HepG2 (cell line): ENCODE results near the gene SPRYD3. TPM values are rescaled to one million over a fixed set of nuclear protein-coding genes. Genes with fewer than 3 reads are reported as not detected.

ENCODE experiments used
- BCL3 ChIP-seq: sonication (generic); formaldehyde crosslinking; IDR thresholded peaks from 2 replicates; pipeline ENCODE4 v1.5.1; 2020; ENCODE audit warnings: mild to moderate bottlenecking, missing genetic modification reagents, moderate library complexity
- CTCF ChIP-seq: sonication (generic); formaldehyde crosslinking; IDR thresholded peaks from 2 replicates; pipeline ENCODE4 v1.5.0; 2020; ENCODE audit warnings: mild to moderate bottlenecking, missing genetic modification reagents, moderate library complexity
- ELF1 ChIP-seq: sonication (generic); formaldehyde crosslinking; IDR thresholded peaks from 2 replicates; pipeline ENCODE4 v1.4.0; 2020; ENCODE audit warnings: missing genetic modification reagents
- FOXK1 ChIP-seq: sonication (generic); formaldehyde crosslinking; IDR thresholded peaks from 2 replicates; pipeline ENCODE4 v1.4.0; 2020; ENCODE audit warnings: low read depth, missing genetic modification reagents, borderline replicate concordance
- GTF3A ChIP-seq: sonication (generic); formaldehyde crosslinking; conservative IDR thresholded peaks from 2 replicates; pipeline ENCODE4 v1.4.0; 2020; ENCODE audit warnings: mild to moderate bottlenecking, missing genetic modification reagents
- HMG20A ChIP-seq: IDR thresholded peaks from 2 replicates; pipeline ENCODE4 v1.6.1; 2016; ENCODE audit warnings: borderline replicate concordance
- HNF4A ChIP-seq: sonication (generic); formaldehyde crosslinking; IDR thresholded peaks from 2 replicates; pipeline ENCODE4 v1.4.0; 2020; ENCODE audit warnings: missing genetic modification reagents
- MXD4 ChIP-seq: IDR thresholded peaks from 2 replicates; pipeline ENCODE4 v1.6.1; 2016; ENCODE audit warnings: mild to moderate bottlenecking, missing biosample characterization, missing genetic modification reagents
- NFKBIZ ChIP-seq: IDR thresholded peaks from 2 replicates; pipeline ENCODE4 v1.6.1; 2018; ENCODE audit warnings: missing genetic modification reagents, missing compliant biosample characterization
- NR2F1 ChIP-seq, 2 experiments: fragments of 450-650 bp in 1 of 2; formaldehyde crosslinking in 1 of 2; IDR thresholded peaks; 2 replicates each; pipeline versions ENCODE4 v1.5.0 to v1.6.1; 2016 to 2020; ENCODE audit warnings: mild to moderate bottlenecking in 1 of 2, missing compliant biosample characterization in 1 of 2, missing genetic modification reagents in 1 of 2, moderate library complexity in 1 of 2
- NR2F6 ChIP-seq, 2 experiments: IDR thresholded peaks; 2 replicates each; pipeline ENCODE4 v1.6.1; 2016; ENCODE audit warnings: antibody characterized with exemption in 1 of 2, mild to moderate bottlenecking in 1 of 2
- ONECUT2 ChIP-seq: sonication (generic); formaldehyde crosslinking; IDR thresholded peaks from 2 replicates; pipeline ENCODE4 v1.4.0; 2020; ENCODE audit warnings: missing genetic modification reagents
- PREB ChIP-seq: sonication (generic); formaldehyde crosslinking; IDR thresholded peaks from 2 replicates; pipeline ENCODE4 v1.4.0; 2020; ENCODE audit warnings: missing genetic modification reagents
- RXRB ChIP-seq: IDR thresholded peaks from 2 replicates; pipeline ENCODE4 v1.6.1; 2016; ENCODE audit warnings: borderline replicate concordance, missing genetic modification reagents, missing compliant biosample characterization
- SP140L ChIP-seq: sonication (generic); formaldehyde crosslinking; IDR thresholded peaks from 2 replicates; pipeline ENCODE4 v1.4.0; 2020; ENCODE audit warnings: missing genetic modification reagents, borderline replicate concordance
- TBX2 ChIP-seq: sonication (generic); formaldehyde crosslinking; IDR thresholded peaks from 2 replicates; pipeline ENCODE4 v1.5.0; 2020; ENCODE audit warnings: missing genetic modification reagents, mild to moderate bottlenecking, borderline replicate concordance
- ZNF18 ChIP-seq: sonication (generic); formaldehyde crosslinking; IDR thresholded peaks from 2 replicates; pipeline ENCODE4 v1.8.0; 2022; ENCODE audit warnings: mild to moderate bottlenecking, missing genetic modification reagents; ENCODE audit not compliant: insufficient replicate concordance
- ZNF350 ChIP-seq: sonication (generic); formaldehyde crosslinking; IDR thresholded peaks from 2 replicates; pipeline ENCODE4 v1.4.0; 2020; ENCODE audit warnings: mild to moderate bottlenecking, low read depth, missing genetic modification reagents, borderline replicate concordance
- ZNF615 ChIP-seq: sonication (generic); formaldehyde crosslinking; IDR thresholded peaks from 2 replicates; pipeline ENCODE4 v1.5.0; 2020; ENCODE audit warnings: mild to moderate bottlenecking, missing genetic modification reagents, borderline replicate concordance
- ZNF619 ChIP-seq: sonication (generic); formaldehyde crosslinking; IDR thresholded peaks from 2 replicates; pipeline ENCODE4 v1.4.0; 2020; ENCODE audit warnings: mild to moderate bottlenecking, missing genetic modification reagents
- ZNF710 ChIP-seq: sonication (generic); formaldehyde crosslinking; IDR thresholded peaks from 2 replicates; pipeline ENCODE4 v1.5.0; 2020; ENCODE audit warnings: mild to moderate bottlenecking, missing genetic modification reagents, borderline replicate concordance
- ZNF749 ChIP-seq: sonication (generic); formaldehyde crosslinking; IDR thresholded peaks from 2 replicates; pipeline ENCODE4 v1.8.0; 2022; ENCODE audit warnings: mild to moderate bottlenecking, missing genetic modification reagents, moderate library complexity, borderline replicate concordance
- ZZZ3 ChIP-seq: sonication (generic); formaldehyde crosslinking; IDR thresholded peaks from 2 replicates; pipeline ENCODE4 v1.4.0; 2020; ENCODE audit warnings: missing genetic modification reagents, mild to moderate bottlenecking, borderline replicate concordance
- polyA plus RNA-seq, 8 experiments: library from polyadenylated mRNA; depleted of rRNA in 3 of 8; stranded (reverse) in 7 of 8; unstranded in 1 of 8; fragments of >200 nt; fragmentation: Illumina TruSeq in 4 of 8; extraction: Trizol in 4 of 8; gene quantifications; 2 replicates each; pipeline versions ENCODE4 v1.2.1 to v1.2.3, GENCODE V29; 2011 to 2016; ENCODE audit warnings: low read depth in 4 of 8, missing spikeins in 1 of 8, mixed read lengths in 1 of 8; ENCODE audit not compliant: insufficient read depth in 1 of 8
- total RNA-seq, 5 experiments: library from RNA; depleted of rRNA; stranded (reverse); fragments of >200 nt; fragmentation: Illumina TruSeq; extraction: Trizol; gene quantifications; 2 replicates each; pipeline ENCODE4 v1.2.3, GENCODE V29; 2016; ENCODE audit warnings: low read depth in 1 of 5

The SPRYD3 gene
- total and polyA plus RNA-seq, 2 of the 13 experiments (the other 11 are each of a cell fraction or from before 2014, with no cell fraction given) = 9.0 to 9.2 TPM

- TF ChIP-seq BCL3 (CRISPR knock-in tag) = 0 out of 2 replicates have a peak, but pooled peaks have one; percentile 7
- TF ChIP-seq ZNF350 (CRISPR knock-in tag) = no peak
- no peak for TF ChIP-seq ZNF619 (CRISPR knock-in tag)
- no peak for TF ChIP-seq SP140L (CRISPR knock-in tag)
- TF ChIP-seq NFKBIZ (CRISPR knock-in tag) = peak; percentile 36; the same call in 1 of the 2 replicates
- no peak for TF ChIP-seq ZNF749 (CRISPR knock-in tag)
- peak; percentile 92 to 95 for TF ChIP-seq NR2F1 (CRISPR knock-in tag; IDR thresholded peaks at IDR 0.05)
- 0 out of 2 replicates have a peak, but pooled peaks have one; percentile 22 for TF ChIP-seq GTF3A (CRISPR knock-in tag)
- peak; percentile 29; the same call in 1 of the 2 replicates for TF ChIP-seq HMG20A (CRISPR knock-in tag)
- no peak for TF ChIP-seq MXD4 (CRISPR knock-in tag)
- TF ChIP-seq ZNF18 (CRISPR knock-in tag) = no peak
- TF ChIP-seq TBX2 (CRISPR knock-in tag) = peak; percentile 48
- TF ChIP-seq ZZZ3 (CRISPR knock-in tag) = no peak
- no peak for TF ChIP-seq ONECUT2
- TF ChIP-seq ELF1 (CRISPR knock-in tag) = peak; percentile 29; the same call in 1 of the 2 replicates
- peak; percentile 99 for TF ChIP-seq NR2F6 (IDR thresholded peaks at IDR 0.05)
- TF ChIP-seq NR2F6 (CRISPR knock-in tag; IDR thresholded peaks at IDR 0.05) = peak; percentile 99
- TF ChIP-seq CTCF (CRISPR knock-in tag) = no peak
- no peak for TF ChIP-seq ZNF615 (CRISPR knock-in tag)
- no peak for TF ChIP-seq PREB (CRISPR knock-in tag)
- TF ChIP-seq RXRB = peak; percentile 90
- peak; percentile 61; the same call in 1 of the 2 replicates for TF ChIP-seq ZNF710 (CRISPR knock-in tag)
- peak; percentile 95 for TF ChIP-seq HNF4A (CRISPR knock-in tag)
- TF ChIP-seq FOXK1 = peak; percentile 26; the same call in 1 of the 2 replicates
Observed at GRCh38 chr12:53103860-53104305, 24.7 kb upstream of the SPRYD3 start (continued).
